Measurements from ENCODE around the gene ITGB7.
A peak's percentile ranks its signal among the peaks of the same experiment; 100 is the strongest.

The ITGB7 gene, protein sequence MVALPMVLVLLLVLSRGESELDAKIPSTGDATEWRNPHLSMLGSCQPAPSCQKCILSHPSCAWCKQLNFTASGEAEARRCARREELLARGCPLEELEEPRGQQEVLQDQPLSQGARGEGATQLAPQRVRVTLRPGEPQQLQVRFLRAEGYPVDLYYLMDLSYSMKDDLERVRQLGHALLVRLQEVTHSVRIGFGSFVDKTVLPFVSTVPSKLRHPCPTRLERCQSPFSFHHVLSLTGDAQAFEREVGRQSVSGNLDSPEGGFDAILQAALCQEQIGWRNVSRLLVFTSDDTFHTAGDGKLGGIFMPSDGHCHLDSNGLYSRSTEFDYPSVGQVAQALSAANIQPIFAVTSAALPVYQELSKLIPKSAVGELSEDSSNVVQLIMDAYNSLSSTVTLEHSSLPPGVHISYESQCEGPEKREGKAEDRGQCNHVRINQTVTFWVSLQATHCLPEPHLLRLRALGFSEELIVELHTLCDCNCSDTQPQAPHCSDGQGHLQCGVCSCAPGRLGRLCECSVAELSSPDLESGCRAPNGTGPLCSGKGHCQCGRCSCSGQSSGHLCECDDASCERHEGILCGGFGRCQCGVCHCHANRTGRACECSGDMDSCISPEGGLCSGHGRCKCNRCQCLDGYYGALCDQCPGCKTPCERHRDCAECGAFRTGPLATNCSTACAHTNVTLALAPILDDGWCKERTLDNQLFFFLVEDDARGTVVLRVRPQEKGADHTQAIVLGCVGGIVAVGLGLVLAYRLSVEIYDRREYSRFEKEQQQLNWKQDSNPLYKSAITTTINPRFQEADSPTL

GRCh38 chr12:53207042-53207441, at the start of gene ITGB7:
ITGB7 (minus strand) TSS chr12:53207251; CDS start chr12:53200443, 6,808 bp downstream.
- DNase-seq, result peak; percentile 86

GRCh38 chr12:53255996-53256395, 48.9 kb upstream of the ITGB7 start:
- DNase-seq, result no peak

DNA sequence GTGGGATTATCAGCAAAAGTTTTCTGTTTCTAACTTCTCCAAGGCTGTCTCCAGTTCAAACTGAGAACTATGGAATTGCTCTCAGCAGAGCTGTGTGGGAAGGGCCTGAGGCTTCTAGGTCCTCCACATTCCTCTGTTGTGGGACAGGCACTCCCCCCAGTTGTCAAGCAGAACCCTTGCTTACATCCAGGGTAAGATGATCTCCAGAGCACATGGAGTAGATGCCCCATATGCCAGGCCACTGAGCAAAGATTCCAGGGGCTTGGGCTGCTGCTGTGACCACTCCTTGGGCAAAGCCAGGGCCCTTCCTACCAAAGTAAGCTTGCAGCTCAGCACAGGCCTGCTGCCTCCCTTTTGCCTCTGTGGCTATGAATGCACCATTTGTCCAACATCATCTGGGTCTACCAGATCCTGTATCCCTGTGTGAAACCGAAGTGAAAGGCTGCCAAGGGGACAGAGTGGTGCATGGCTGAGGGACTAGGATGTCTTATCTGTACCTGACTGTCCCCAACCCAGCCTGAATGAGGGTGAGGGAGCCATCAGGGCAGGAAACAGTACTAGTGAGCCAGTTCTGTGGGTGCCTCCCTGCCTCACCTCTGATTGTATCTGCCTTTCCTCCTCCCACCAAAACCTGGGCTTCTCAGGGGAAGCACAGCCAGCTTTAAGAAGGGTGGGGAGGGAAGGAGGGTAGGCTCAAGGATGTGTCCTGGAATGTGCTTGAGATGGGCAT, 47.9 kb upstream of the ITGB7 start:
- no peak for DNase-seq

- DNase-seq, result no peak
Observed at GRCh38 chr12:53253298-53253697, 46.2 kb upstream of the ITGB7 start.

- DNase-seq, result no peak
Observed at GRCh38 chr12:53252349-53252916, 45.4 kb upstream of the ITGB7 start.

DNA sequence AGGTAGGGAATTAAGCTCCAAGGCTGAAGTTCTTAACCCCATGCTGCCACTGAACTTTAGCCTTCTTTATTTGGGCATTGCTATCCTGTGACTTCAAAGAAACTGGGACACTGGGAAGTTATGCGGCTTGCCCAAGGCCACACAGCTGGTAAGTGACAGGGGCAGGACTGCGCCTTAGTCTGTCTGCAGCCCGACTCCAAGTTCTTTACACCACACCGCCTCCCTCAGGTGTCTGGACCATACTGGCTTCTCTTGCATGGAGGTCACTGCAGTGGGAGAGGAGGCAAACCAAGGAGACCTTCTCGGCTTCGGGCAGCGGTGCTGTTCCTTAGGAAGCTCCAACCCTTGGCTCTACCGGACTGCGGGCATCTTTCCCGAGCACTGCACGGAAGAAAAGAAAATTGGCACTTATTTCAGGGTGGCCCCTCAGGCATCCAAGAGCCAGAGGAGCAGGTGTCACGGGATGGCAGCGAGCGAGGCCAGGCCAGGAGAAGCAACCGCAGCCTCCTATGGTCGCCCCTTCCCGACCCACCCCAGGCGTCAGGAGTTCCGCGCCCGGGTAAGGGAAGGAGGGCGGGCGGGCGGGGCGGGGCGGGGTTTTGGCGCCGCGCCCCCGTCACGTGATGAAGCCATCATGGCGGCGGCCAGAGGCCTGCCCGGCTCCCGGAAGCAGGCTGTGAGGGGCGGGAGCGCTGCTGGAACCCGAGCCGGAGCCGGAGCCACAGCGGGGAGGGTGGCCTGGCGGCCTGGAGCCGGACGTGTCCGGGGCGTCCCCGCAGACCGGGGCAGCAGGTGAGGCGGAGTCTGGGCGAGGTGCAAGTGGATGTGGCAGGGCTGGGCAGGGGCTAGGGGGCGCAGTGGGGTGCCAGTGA, 44.7 kb upstream of the ITGB7 start:
- DNase-seq, result peak; percentile 90

- no peak for DNase-seq
Observed at GRCh38 chr12:53245286-53245685, 38.2 kb upstream of the ITGB7 start.

- DNase-seq, result no peak
Observed at GRCh38 chr12:53244337-53244736, 37.3 kb upstream of the ITGB7 start.

GRCh38 chr12:53241623-53242412, 34.8 kb upstream of the ITGB7 start:
- no peak for DNase-seq

GRCh38 chr12:53239643-53240258, 32.7 kb upstream of the ITGB7 start:
- DNase-seq, result no peak

DNA sequence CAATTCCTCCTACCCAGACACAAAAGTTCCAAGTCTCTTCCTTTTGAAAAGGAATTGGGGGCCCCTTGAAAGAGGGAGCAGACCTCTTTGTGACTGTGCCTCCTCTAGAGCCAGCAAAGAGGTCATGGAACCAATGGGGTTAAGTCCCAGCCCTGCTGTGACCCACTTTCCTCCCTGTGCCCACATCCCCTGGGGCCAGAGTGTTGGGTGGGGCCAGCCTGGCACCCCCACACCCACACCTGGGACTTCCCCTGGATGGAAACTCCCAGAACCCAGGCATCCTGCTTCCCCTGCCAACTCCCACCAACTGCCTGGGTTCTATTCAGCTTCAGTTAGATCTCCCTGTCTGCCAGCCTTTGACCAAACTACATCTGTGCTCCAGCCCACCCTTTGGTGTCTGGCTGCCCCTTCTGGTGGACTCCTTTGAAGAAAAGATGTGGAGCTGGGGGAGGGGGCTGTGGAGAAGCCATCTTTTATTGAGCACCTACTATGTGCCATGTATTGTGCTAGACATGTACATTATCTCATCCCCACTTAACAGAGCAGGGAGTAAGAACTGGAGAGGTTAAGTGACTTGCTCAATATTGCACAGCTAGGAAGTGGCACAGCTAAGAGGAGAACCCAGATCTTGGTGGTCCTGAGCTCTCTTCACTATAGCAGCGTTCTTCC, 29.5 kb upstream of the ITGB7 start:
- DNase-seq, result peak; percentile 88

DNA sequence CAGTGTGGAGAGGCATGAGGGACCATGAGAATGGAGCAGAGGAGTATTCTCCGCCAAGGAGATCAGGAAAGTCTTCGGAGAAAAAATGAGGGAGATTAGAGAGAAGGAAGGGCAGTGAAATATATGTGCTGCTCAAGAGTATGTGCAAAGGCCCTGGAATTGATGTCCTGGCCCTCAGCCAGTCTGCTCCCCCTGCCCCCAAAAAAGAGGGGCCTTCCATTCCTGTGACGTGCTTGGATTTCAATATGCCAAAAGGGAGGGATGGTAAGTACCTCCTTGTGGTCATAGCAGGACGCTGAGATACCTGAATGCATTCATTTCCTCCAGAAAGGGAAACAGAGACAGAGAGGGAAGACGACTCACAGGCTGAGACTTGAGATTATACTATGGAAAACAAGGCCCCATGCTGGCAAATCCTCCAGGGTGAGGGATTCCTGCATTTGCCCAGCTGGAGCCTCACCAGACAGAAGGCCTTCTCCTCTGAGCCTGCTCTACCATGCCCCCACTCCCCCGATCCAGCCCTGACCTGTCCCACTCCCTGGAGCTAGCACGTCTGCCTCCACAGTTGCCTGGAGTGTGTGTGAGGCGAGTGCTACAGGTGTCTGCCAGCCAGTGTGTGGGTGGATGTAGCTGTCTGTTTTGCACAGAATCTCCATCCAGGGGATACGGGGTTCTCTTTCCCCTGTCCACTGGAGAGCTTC, 28.8 kb upstream of the ITGB7 start:
- peak; percentile 74 for DNase-seq

GRCh38 chr12:53235164-53235563, 28.1 kb upstream of the ITGB7 start:
- DNase-seq, result no peak

DNA sequence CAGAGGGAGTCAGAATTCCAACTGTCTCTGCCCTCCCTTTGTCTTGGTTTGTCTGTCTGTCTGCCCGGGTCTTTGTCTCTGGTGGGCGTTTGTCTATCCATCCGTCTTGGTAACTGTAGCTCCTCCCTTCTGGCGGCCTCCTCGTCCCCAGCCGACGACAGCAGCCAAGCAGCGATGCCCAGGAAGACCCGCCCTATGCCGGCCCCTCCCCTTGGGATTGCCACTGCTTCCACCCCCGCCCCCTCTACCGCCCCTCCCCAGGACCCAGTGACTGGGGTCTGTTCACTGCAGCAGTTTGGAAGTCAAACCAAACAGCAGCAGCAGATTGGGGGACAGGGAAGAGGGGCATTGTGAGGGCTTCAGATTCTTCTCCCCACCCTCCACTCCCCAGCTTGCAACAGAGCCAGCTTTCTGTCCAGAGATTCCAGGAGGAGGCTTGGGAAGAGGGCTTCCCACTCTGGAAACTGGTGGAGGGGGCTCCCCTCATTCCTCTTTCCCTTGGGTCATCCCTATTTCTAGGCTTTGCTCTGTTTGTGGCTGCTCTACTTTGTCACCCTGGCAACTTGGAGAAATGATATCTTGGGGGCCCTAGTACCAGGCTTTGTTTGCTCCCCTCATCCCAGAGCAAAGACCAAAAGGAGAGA, 27.3 kb upstream of the ITGB7 start:
- no peak for DNase-seq

GRCh38 chr12:53233671-53234121, 26.6 kb upstream of the ITGB7 start:
- DNase-seq, result no peak

DNA sequence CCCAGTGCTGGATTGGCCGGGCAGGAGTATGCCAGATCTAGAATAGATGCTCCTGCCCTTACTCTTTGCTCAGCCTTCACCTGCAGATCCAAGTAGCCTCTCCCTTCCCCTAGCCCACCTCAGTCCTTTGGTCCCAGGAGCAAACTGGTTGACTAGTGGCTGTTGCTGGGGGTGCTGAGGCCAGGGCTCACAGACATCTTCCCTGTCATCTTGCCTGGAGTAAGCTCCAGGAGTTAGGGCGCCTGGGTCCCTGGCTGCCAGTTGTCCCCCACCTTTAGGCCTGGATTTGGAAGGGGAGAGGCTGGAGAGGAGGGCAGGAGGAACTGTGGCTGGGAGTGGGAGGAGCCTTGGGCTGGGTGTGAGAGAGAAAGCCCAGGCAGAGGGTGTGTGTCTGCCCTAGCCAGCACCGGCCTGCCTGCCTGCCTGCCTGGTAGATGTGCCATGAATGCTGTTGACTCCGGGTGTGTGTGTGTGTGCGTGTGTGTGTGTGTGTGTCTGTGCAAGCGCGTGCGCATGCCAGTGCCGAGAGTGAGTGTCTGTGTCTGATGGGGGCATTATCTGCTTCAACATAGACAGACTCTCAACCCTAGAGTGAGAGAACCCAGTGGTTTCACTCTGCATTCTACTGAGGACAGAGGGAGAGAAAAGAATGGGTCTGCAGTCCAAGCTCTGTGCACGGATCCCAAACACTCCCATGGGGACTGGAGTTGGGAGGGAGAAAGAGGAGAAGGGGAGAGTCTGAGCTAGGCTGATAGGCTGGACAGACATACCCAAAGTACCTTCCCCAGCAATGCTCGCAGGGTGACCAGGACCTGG, 25.8 kb upstream of the ITGB7 start:
- DNase-seq, result peak; percentile 78

- peak; percentile 89 for DNase-seq
Observed at GRCh38 chr12:53231921-53232645, 25.0 kb upstream of the ITGB7 start, which contains the start of gene RARG. RARG (minus strand) TSS chr12:53232209; CDS start chr12:53227545, 4,664 bp downstream.
